HepG2 (cell line): Measurements from ENCODE around the gene ATF3. TPM values are rescaled to one million over a fixed set of nuclear protein-coding genes. Genes with fewer than 3 reads are reported as not detected.

Source experiments
- ATAC-seq: fragments of 200-7000 bp; cut with Tn5 transposase; 3 replicates; pipeline ENCODE4 v1.9.1; 2020; ENCODE audit warnings: mild to moderate bottlenecking, moderate library complexity
- BruUV-seq: library from RNA; stranded (reverse); fragments of 400-500 nt; replicated peaks from 2 replicates; lab custom pipeline; 2021; lab: Mats Ljungman, UMichigan
- CTCF ChIA-PET: fragments of 300-600 bp; formaldehyde crosslinking; extraction: SDS; loops from one replicate; lab custom pipeline; 2021; ENCODE audit warnings: low total read pairs, inconsistent platforms, low intra/inter-chr PET ratio; lab: Yijun Ruan, JAX
- POLR2A ChIA-PET: fragments of 350-600 bp; sonication (Branson Sonifier 250); formaldehyde crosslinking; loops from one replicate; lab custom pipeline; 2020; ENCODE audit warnings: antibody characterized with exemption, inconsistent platforms; lab: Yijun Ruan, JAX
- DNase-seq: peaks from one replicate; pipeline ENCODE4 v3.0.0-alpha.2; 2015; ENCODE audit warnings: low spot score
- FAIRE-seq: peaks from 3 replicates; lab custom pipeline; 2011; peaks lifted over from hg19 to GRCh38; lab: Jason Lieb, UNC
- H2AFZ ChIP-seq: one replicate; pipeline ENCODE4 v1.6.1; 2011; ENCODE audit warnings: low read length, inconsistent platforms
- H3K27ac ChIP-seq: fragments of 300-600 bp; 3 replicates; pipeline ENCODE4 v1.8.0; 2011; ENCODE audit warnings: mixed run types, mild to moderate bottlenecking, mixed read lengths, low read length, inconsistent platforms; ENCODE audit not compliant: insufficient read depth; ENCODE audit errors: extremely low read length
- H3K27me3 ChIP-seq, 2 experiments: fragments of 200-600 bp in 1 of 2; 2 replicates in 1 of 2; 3 replicates in 1 of 2; pipeline versions ENCODE4 v1.6.0 to v1.8.0; 2011; ENCODE audit warnings: low read length in 2 of 2, mild to moderate bottlenecking in 2 of 2, moderate library complexity in 2 of 2, inconsistent platforms in 1 of 2; ENCODE audit not compliant: insufficient read depth in 2 of 2, control insufficient read depth in 1 of 2
- H3K36me3 ChIP-seq, 2 experiments: fragments of 200-600 bp in 1 of 2; replicated peaks in 1 of 2; 2 replicates in 1 of 2; 3 replicates in 1 of 2; pipeline versions ENCODE4 v1.5.1 to v1.8.0; 2011; ENCODE audit warnings: low read length in 2 of 2, inconsistent platforms in 1 of 2; ENCODE audit not compliant: insufficient read depth in 2 of 2, control insufficient read depth in 1 of 2
- H3K4me1 ChIP-seq: 2 replicates; pipeline ENCODE4 v1.5.1; 2012; ENCODE audit warnings: low read length, inconsistent platforms; ENCODE audit not compliant: insufficient read depth
- H3K4me2 ChIP-seq: 2 replicates; pipeline ENCODE4 v1.6.0; 2011; ENCODE audit warnings: low read depth, low read length, inconsistent platforms
- H3K4me3 ChIP-seq, 3 experiments: fragments of 200-600 bp in 1 of 3; sonication (generic), shearing (Covaris generic) in 1 of 3; replicated peaks in 1 of 3; 2 replicates each; pipeline ENCODE4 v1.5.1; 2011 to 2016; ENCODE audit warnings: low read length in 3 of 3, inconsistent platforms in 2 of 3, low read depth in 2 of 3, mild to moderate bottlenecking in 2 of 3, control low read depth in 1 of 3, mixed read lengths in 1 of 3; ENCODE audit not compliant: insufficient read depth in 1 of 3
- H3K79me2 ChIP-seq: one replicate; pipeline ENCODE4 v1.6.1; 2011; ENCODE audit warnings: low read length, inconsistent platforms; ENCODE audit not compliant: insufficient read depth
- H3K9ac ChIP-seq: 2 replicates; pipeline ENCODE4 v1.6.0; 2011; ENCODE audit warnings: mild to moderate bottlenecking, low read depth, low read length, inconsistent platforms; ENCODE audit not compliant: insufficient read depth
- H3K9me3 ChIP-seq: 2 replicates; pipeline ENCODE4 v1.5.1; 2012; ENCODE audit warnings: mild to moderate bottlenecking, low read length
- H4K20me1 ChIP-seq: 2 replicates; pipeline ENCODE4 v1.6.0; 2011; ENCODE audit warnings: inconsistent platforms, mild to moderate bottlenecking, low read length, moderate library complexity; ENCODE audit not compliant: insufficient read depth
- BCL6 ChIP-seq: IDR thresholded peaks from 2 replicates; pipeline ENCODE4 v1.6.1; 2016; ENCODE audit warnings: missing genetic modification reagents, missing compliant biosample characterization
- CENPBD1 ChIP-seq: sonication (generic); formaldehyde crosslinking; IDR thresholded peaks from 2 replicates; pipeline ENCODE4 v1.8.0; 2022; ENCODE audit warnings: missing genetic modification reagents, low read depth, mild to moderate bottlenecking, borderline replicate concordance
- FOXP4 ChIP-seq: sonication (generic); formaldehyde crosslinking; IDR thresholded peaks from 2 replicates; pipeline ENCODE4 v1.4.0; 2020; ENCODE audit warnings: missing genetic modification reagents
- RFX3 ChIP-seq: IDR thresholded peaks from 2 replicates; pipeline ENCODE4 v1.6.1; 2016; ENCODE audit warnings: missing biosample characterization, missing genetic modification reagents
- RXRA ChIP-seq: sonication (generic); formaldehyde crosslinking; IDR thresholded peaks from 2 replicates; pipeline ENCODE4 v1.5.1; 2020; ENCODE audit warnings: missing genetic modification reagents
- TIGD3 ChIP-seq: sonication (generic); formaldehyde crosslinking; IDR thresholded peaks from 2 replicates; pipeline ENCODE4 v1.5.1; 2020; ENCODE audit warnings: mild to moderate bottlenecking, missing genetic modification reagents, borderline replicate concordance
- ZNF121 ChIP-seq: sonication (generic); formaldehyde crosslinking; IDR thresholded peaks from 2 replicates; pipeline ENCODE4 v1.5.0; 2020; ENCODE audit warnings: mild to moderate bottlenecking, missing genetic modification reagents
- ZNF207 ChIP-seq: fragments of 450-650 bp; IDR thresholded peaks from 2 replicates; pipeline ENCODE4 v1.6.1; 2016; ENCODE audit warnings: antibody characterized with exemption, borderline replicate concordance
- ZNF264 ChIP-seq: sonication (generic); formaldehyde crosslinking; IDR thresholded peaks from 2 replicates; pipeline ENCODE4 v1.4.0; 2020; ENCODE audit warnings: missing genetic modification reagents
- ZNF317 ChIP-seq: sonication (generic); formaldehyde crosslinking; IDR thresholded peaks from 2 replicates; pipeline ENCODE4 v1.5.0; 2020; ENCODE audit warnings: mild to moderate bottlenecking, missing genetic modification reagents
- WGBS: methylation state at CpG from one replicate; pipeline ENCODE4 v1.1.6; 2017; ENCODE audit warnings: low lambda C conversion rate; 5-methylcytosine and 5-hydroxymethylcytosine counted together
- in situ Hi-C: cut with HindIII; loops from 2 replicates; pipeline ENCODE4 v1.10.0; 2017; ENCODE audit warnings: low pct_unique_long_range_greater_than_20kb; ENCODE audit not compliant: extremely low pct_ligation_motif_present
- intact Hi-C: fragments of 100-400 bp; cut with micrococcal nuclease; formaldehyde crosslinking; loops from one replicate; pipeline ENCODE4 v1.10.0; 2022; ENCODE audit not compliant: unreplicated experiment
- polyA plus RNA-seq, 8 experiments: library from polyadenylated mRNA; depleted of rRNA in 3 of 8; stranded (reverse) in 7 of 8; unstranded in 1 of 8; fragments of >200 nt; fragmentation: Illumina TruSeq in 4 of 8; extraction: Trizol in 4 of 8; gene quantifications; 2 replicates each; pipeline versions ENCODE4 v1.2.1 to v1.2.3, GENCODE V29; 2011 to 2016; ENCODE audit warnings: low read depth in 4 of 8, missing spikeins in 1 of 8, mixed read lengths in 1 of 8; ENCODE audit not compliant: insufficient read depth in 1 of 8
- total RNA-seq, 5 experiments: library from RNA; depleted of rRNA; stranded (reverse); fragments of >200 nt; fragmentation: Illumina TruSeq; extraction: Trizol; gene quantifications; 2 replicates each; pipeline ENCODE4 v1.2.3, GENCODE V29; 2016; ENCODE audit warnings: low read depth in 1 of 5
- TF ChIP-seq, protein P1 (sequence below): sonication (generic); formaldehyde crosslinking; IDR thresholded peaks from 2 replicates; pipeline ENCODE4 v1.5.1; 2020; ENCODE audit warnings: missing genetic modification reagents, mild to moderate bottlenecking, borderline replicate concordance
- TF ChIP-seq, protein P2 (sequence below): sonication (generic); formaldehyde crosslinking; IDR thresholded peaks from 2 replicates; pipeline ENCODE4 v1.5.0; 2020; ENCODE audit warnings: missing genetic modification reagents, mild to moderate bottlenecking, borderline replicate concordance
- TF ChIP-seq, protein P3 (sequence below): sonication (generic); formaldehyde crosslinking; IDR thresholded peaks from 2 replicates; pipeline ENCODE4 v1.5.1; 2020; ENCODE audit warnings: mild to moderate bottlenecking, missing genetic modification reagents

ATF3 gene
- total and polyA plus RNA-seq, 2 of the 13 experiments (the other 11 are each of a cell fraction or from before 2014, with no cell fraction given) = 5.0 to 13.0 TPM

- Histone ChIP-seq H3K27ac (no peak overlapping the region), H3K9me3 (no peaks in the 10 kb centered on the region), H3K4me2 (peak overlapping the region; percentile 36), H4K20me1 (no peaks in the 10 kb centered on the region), H3K36me3 (no peaks in the 10 kb centered on the region), H3K79me2 (no peaks in the 10 kb centered on the region), H3K4me3 (no peak overlapping the region), H3K27me3 (peaks cover 2 to 27% of the 10 kb centered on the region in 2 experiments; a peak in 4 of 5 replicates), H3K4me1 (peaks cover 34% of the 10 kb centered on the region), H3K9ac (no peak overlapping the region), H2AFZ (no peak overlapping the region)
- in situ Hi-C loops = loop anchor here (5.0 kb wide), 1 partner anchor 115 kb away; no protein-coding TSS in a partner anchor
- no peak for ATAC-seq
- FAIRE-seq = no peak
- intact Hi-C loops = loop anchor here (5.0 kb wide), 1 partner anchor 330 kb away; no protein-coding TSS in a partner anchor
- no TSS peak for BruUV-seq
- CTCF ChIA-PET = no interaction called here
- POLR2A ChIA-PET = interaction anchor here (0.9 to 1.1 kb wide), 2 partner anchors 59 to 124 kb away, joined by 3 read pairs; partner anchors contain the start of genes ATF3, NSL1 and TATDN3
- 14% methylated on average over 9 of the region's 9 CpGs for WGBS
- peak; percentile 42 for DNase-seq
- TF ChIP-seq RFX3 = peak; percentile 42; the same call in 1 of the 2 replicates
- TF ChIP-seq, protein P1, sequence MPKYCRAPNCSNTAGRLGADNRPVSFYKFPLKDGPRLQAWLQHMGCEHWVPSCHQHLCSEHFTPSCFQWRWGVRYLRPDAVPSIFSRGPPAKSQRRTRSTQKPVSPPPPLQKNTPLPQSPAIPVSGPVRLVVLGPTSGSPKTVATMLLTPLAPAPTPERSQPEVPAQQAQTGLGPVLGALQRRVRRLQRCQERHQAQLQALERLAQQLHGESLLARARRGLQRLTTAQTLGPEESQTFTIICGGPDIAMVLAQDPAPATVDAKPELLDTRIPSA (CRISPR knock-in tag) = no peak
- no peak for TF ChIP-seq RXRA (CRISPR knock-in tag)
- TF ChIP-seq, protein P2, sequence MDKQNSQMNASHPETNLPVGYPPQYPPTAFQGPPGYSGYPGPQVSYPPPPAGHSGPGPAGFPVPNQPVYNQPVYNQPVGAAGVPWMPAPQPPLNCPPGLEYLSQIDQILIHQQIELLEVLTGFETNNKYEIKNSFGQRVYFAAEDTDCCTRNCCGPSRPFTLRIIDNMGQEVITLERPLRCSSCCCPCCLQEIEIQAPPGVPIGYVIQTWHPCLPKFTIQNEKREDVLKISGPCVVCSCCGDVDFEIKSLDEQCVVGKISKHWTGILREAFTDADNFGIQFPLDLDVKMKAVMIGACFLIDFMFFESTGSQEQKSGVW = no peak
- peak; percentile 72 for TF ChIP-seq BCL6 (CRISPR knock-in tag)
- TF ChIP-seq, protein P3, sequence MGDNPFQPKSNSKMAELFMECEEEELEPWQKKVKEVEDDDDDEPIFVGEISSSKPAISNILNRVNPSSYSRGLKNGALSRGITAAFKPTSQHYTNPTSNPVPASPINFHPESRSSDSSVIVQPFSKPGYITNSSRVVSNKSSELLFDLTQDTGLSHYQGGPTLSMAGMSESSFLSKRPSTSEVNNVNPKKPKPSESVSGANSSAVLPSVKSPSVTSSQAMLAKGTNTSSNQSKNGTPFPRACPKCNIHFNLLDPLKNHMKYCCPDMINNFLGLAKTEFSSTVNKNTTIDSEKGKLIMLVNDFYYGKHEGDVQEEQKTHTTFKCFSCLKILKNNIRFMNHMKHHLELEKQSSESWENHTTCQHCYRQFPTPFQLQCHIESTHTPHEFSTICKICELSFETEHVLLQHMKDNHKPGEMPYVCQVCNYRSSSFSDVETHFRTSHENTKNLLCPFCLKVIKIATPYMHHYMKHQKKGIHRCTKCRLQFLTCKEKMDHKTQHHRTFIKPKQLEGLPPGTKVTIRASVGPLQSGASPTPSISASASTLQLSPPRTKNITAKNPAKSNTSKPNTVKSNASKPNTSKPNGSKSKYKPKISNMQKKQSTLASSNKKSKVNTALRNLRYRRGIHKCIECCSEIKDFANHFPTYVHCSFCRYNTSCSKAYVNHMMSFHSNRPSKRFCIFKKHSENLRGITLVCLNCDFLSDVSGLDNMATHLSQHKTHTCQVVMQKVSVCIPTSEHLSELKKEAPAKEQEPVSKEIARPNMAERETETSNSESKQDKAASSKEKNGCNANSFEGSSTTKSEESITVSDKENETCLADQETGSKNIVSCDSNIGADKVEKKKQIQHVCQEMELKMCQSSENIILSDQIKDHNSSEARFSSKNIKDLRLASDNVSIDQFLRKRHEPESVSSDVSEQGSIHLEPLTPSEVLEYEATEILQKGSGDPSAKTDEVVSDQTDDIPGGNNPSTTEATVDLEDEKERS (CRISPR knock-in tag) = no peak
- no peak for TF ChIP-seq TIGD3 (CRISPR knock-in tag)
- TF ChIP-seq ZNF264 (CRISPR knock-in tag) = no peak
- TF ChIP-seq FOXP4 (CRISPR knock-in tag) = no peak
- no peak for TF ChIP-seq ZNF317
- TF ChIP-seq CENPBD1 (CRISPR knock-in tag) = no peak
- no peak for TF ChIP-seq ZNF121 (CRISPR knock-in tag)
- no peak for TF ChIP-seq ZNF207
Measured at GRCh38 chr1:212667223-212668139, 58.9 kb downstream of the ATF3 start.
